ENCODE measurements around the gene KMT2D.

Gene KMT2D

GRCh38 chr12:49020441-49020840 is 40.2 kb downstream of the KMT2D start:
- TF ChIP-seq POLR2AphosphoS5 (IDR thresholded peaks at IDR 0.05; ENCODE audit: low read depth) = no peak
- Histone ChIP-seq H3K27me3 (ENCODE audit: insufficient read depth, poor library complexity, severe bottlenecking) (no peaks in the 10 kb centered on the region), H3K4me3 (replicated peaks; ENCODE audit: insufficient read depth, low read length) (no peak overlapping the region), H3K27ac (replicated peaks) (no peak overlapping the region)
- DNase-seq (ENCODE audit: low read depth in 1 of 2, low spot score in 1 of 2) = no peak

- Histone ChIP-seq H3K4me3 (replicated peaks; ENCODE audit: insufficient read depth, low read length) (peak overlapping the region; percentile 13), H3K27ac (replicated peaks) (peak overlapping the region; percentile 94)
- DNase-seq (ENCODE audit: low read depth in 1 of 2, low spot score in 1 of 2) = peak; percentile 66 to 86
Measured at GRCh38 chr12:49019443-49020324, 40.9 kb downstream of the KMT2D start.

GRCh38 chr12:49019120-49019430 is 41.5 kb downstream of the KMT2D start:
- DNase-seq (ENCODE audit: low read depth in 1 of 2, low spot score in 1 of 2) = no peak
- Histone ChIP-seq H3K27me3 (ENCODE audit: insufficient read depth, poor library complexity, severe bottlenecking) (no peaks in the 10 kb centered on the region), H3K4me3 (replicated peaks; ENCODE audit: insufficient read depth, low read length) (peak overlapping the region; percentile 70), H3K27ac (replicated peaks) (peak overlapping the region; percentile 94)
- TF ChIP-seq GABPA (IDR thresholded peaks at IDR 0.05; ENCODE audit: low read depth) (no peak), CTCF (IDR thresholded peaks at IDR 0.05; ENCODE audit: insufficient read depth, low read length) (no peak), REST (IDR thresholded peaks at IDR 0.05; ENCODE audit: insufficient replicate concordance, low read depth) (no peak), POLR2AphosphoS5 (IDR thresholded peaks at IDR 0.05; ENCODE audit: low read depth) (no peak), SPI1 (IDR thresholded peaks at IDR 0.05; ENCODE audit: borderline replicate concordance, low read depth) (no peak)

More at GRCh38 chr12:49019443-49020324, 40.9 kb downstream of the KMT2D start:
- no peaks in the 10 kb centered on the region for H3K27me3 ChIP-seq (ENCODE audit: insufficient read depth, poor library complexity, severe bottlenecking)
- peak; percentile 38; the same call in 1 of the 2 replicates for TF ChIP-seq SPI1 (IDR thresholded peaks at IDR 0.05; ENCODE audit: borderline replicate concordance, low read depth)
- TF ChIP-seq CTCF (IDR thresholded peaks at IDR 0.05; ENCODE audit: insufficient read depth, low read length) = peak; percentile 66
- no peak for TF ChIP-seq POLR2AphosphoS5 (IDR thresholded peaks at IDR 0.05; ENCODE audit: low read depth)
- no peak for TF ChIP-seq GABPA (IDR thresholded peaks at IDR 0.05; ENCODE audit: low read depth)

- peak within 1 kb of the TSS; percentile 70 for H3K4me3 ChIP-seq (replicated peaks; ENCODE audit: insufficient read depth, low read length)
- peak; percentile 97 to 98 for DNase-seq (ENCODE audit: low read depth in 1 of 2, low spot score in 1 of 2)
- H3K27me3 ChIP-seq (ENCODE audit: insufficient read depth, poor library complexity, severe bottlenecking) = no peaks in the 10 kb centered on the region
- TF ChIP-seq POLR2AphosphoS5 (IDR thresholded peaks at IDR 0.05; ENCODE audit: low read depth) = peak; percentile 96
- TF ChIP-seq GABPA (IDR thresholded peaks at IDR 0.05; ENCODE audit: low read depth) = peak; percentile 94
- TF ChIP-seq SPI1 (IDR thresholded peaks at IDR 0.05; ENCODE audit: borderline replicate concordance, low read depth) = peak; percentile 66; the same call in 1 of the 2 replicates
- no peak for TF ChIP-seq REST (IDR thresholded peaks at IDR 0.05; ENCODE audit: insufficient replicate concordance, low read depth)
- peak within 1 kb of the TSS; percentile 94 for H3K27ac ChIP-seq (replicated peaks)
Measured at GRCh38 chr12:49018261-49019119, 42.1 kb downstream of the KMT2D start, which contains the start of gene PRKAG1. Gene PRKAG1, minus strand, starts transcription at chr12:49018776. Its CDS starts 36 bp downstream, at chr12:49018740.

Measured in HL-60 (cell line).